ENCODE data around the gene CIB1.

CIB1 gene

GRCh38 chr15:90239371-90239770 lies 5.6 kb upstream of the CIB1 start:
- DNase-seq = no peak

DNA sequence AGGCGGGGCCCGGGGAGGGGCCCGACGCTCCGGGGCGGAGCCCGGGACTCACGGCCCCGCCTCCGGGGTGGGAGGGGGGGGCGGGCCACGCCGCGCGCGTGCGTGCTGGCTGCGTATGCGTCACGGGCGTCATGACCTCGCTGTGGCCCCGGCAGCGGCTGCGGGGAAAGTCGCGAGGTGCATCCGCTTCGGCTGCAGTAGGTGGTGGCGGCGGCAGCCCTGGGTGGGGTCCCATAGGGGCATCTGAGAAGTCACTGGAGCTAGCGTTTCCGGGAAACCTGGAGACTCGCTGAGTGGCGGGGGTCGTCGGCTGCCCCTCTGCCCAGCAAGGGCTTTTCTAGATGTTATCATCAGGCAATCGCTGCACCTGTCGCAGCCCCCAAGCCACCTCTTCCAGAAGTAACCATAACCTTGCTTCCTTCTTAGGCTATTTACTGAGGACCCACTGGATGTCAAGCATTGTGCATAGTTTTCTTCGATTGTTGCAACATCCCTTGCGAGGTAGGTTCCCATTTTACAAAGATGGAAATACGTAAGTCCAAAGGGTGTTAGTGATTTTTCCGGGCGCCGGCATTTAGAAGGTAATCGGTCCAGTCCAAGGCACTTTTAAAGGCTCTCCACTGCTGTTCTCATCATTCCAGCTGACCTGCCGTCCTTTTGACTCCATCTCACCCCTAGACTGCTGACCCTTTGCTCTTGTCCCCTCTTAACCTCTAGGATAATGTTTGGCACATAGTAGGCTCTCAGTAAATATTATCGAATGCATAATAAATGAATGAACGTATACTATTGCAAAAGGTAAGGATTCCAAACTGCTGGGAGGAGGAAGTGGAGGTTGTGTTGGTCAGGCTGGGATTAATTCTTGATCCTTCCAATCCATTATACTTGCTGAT lies 601 bp upstream of the CIB1 start, which contains the start of gene GDPGP1:
TSS of gene GDPGP1 (plus strand) at position 114 of the 893 bp plus-strand sequence. CDS start 6,700 bp downstream, outside the sequence.
- DNase-seq = peak; percentile 95 to 96

- no peak for DNase-seq
Measured at GRCh38 chr15:90232941-90233386, 777 bp downstream of the CIB1 start.

DNA sequence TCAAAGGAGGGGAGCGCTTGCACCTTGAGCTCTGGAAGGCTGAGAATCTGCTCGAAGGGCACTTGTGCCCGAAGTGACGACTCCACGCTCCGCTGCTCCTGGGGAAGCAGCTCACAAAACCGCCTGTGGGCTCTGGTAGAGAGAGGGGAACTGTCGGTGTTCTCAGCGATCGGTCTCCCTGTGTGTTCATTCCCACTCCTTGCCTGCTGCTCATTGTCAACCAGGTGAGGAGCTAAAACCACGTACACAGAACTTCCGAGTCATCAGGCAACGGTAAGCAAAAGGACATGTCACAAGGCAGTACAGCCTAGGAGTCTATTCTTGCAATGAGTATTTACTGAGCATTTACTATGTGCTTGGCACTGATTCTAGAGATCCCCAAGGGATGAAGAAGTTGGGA lies 1.5 kb downstream of the CIB1 start:
- peak in 1 of 2 donors; percentile 35 for DNase-seq

- peak; percentile 91 for DNase-seq
Measured at GRCh38 chr15:90231028-90232017, 2.4 kb downstream of the CIB1 start.

- no peak for DNase-seq
Measured at GRCh38 chr15:90230610-90231009, 3.1 kb downstream of the CIB1 start.

GRCh38 chr15:90230071-90230494 lies 3.7 kb downstream of the CIB1 start:
- no peak for DNase-seq

GRCh38 chr15:90228960-90229359 lies 4.8 kb downstream of the CIB1 start:
- DNase-seq = no peak

GRCh38 chr15:90227816-90228772 lies 5.6 kb downstream of the CIB1 start:
- no peak for DNase-seq

GRCh38 chr15:90227336-90227735 lies 6.4 kb downstream of the CIB1 start:
- DNase-seq = no peak

DNA sequence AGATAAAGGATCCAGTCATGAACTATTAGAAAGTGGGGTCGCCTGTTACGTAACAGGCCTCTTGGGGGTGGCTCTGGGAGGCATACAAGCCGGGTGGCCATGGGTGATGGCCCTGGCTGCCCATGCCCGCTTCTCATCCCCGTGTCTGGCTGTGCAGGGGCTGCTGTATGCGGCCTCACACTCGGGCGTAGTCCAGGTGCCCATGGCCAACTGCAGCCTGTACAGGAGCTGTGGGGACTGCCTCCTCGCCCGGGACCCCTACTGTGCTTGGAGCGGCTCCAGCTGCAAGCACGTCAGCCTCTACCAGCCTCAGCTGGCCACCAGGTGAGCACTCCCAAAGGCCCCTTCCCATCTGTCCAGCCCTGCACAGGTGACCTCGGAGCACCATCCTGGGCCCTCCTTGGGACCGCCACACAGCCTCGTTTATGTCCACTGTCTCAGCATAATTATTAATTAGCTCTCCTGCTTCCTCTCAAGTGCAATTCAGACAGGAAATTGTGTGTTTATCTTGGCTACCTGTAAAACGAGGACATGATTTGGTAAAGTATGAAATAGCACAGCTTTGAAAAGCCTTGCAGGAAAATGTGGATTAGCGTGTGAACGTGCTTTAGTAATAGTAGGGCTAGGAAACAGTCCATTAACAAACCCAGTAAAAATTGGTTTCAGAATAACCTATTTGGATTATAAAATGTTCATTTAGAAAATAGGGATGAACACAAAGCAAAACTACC lies 8.1 kb downstream of the CIB1 start:
- no peak for DNase-seq

GRCh38 chr15:90225047-90225446 lies 8.7 kb downstream of the CIB1 start:
- no peak for DNase-seq

DNA sequence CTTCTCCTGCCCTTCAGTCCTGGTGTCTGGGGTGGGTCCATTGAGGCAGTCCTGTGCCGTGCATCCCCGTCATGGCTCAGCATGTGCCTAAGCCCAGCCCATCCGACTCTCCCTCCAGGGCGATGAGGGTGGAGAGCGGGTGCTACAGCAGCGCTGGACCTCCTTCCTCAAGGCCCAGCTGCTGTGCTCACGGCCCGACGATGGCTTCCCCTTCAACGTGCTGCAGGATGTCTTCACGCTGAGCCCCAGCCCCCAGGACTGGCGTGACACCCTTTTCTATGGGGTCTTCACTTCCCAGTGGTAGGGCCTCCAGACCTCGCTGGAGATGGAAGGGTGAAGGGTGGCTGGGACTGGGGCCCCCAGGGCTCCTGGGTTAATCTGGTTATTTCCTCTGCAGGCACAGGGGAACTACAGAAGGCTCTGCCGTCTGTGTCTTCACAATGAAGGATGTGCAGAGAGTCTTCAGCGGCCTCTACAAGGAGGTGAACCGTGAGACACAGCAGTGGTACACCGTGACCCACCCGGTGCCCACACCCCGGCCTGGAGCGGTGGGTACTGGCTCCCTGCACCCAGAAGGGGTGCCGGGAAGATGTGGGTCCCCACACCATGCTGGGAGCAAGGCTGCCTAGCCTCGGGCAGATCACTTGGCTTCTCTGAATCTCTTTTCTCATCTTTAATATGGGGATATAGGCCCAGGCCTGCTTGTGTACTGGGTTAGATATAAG lies 10.1 kb downstream of the CIB1 start:
- DNase-seq = no peak

GRCh38 chr15:90222547-90222946 lies 11.2 kb downstream of the CIB1 start:
- DNase-seq = no peak

GRCh38 chr15:90221246-90221900 lies 12.4 kb downstream of the CIB1 start:
- DNase-seq = peak in 1 of 2 donors; percentile 36

DNA sequence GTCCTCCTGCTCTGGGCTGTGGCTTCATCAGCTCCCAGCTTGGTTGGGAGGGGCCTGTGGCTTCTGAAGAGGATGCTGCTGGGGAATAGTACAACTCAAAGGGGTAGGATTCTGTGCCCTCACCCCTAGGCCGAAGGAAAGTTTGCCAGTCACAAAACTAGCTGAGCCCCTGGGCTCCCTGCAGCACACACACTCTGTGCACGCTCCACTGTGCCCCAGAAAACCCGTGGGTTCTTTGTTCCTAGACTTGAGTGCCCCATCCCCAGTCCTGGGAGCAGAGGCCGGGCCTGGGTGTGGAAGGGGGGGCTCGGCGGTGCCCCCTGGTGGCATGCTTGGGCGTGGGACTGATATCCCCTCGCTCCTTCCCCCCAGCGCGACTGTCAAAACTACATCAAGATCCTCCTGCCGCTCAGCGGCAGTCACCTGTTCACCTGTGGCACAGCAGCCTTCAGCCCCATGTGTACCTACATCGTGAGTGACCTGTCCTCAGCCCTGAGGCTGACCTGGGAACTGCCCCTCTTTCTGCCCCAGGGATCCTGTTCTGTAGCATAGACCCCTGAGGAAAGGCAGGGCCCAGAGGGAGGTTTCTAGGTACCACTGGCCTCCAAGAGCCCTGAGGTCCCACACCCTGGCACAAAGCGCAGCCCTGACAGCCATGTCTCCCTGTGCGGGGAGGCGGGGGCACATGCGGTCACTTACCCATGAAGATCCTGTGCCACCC lies 14.2 kb downstream of the CIB1 start:
- DNase-seq = peak; percentile 48 to 60

DNA sequence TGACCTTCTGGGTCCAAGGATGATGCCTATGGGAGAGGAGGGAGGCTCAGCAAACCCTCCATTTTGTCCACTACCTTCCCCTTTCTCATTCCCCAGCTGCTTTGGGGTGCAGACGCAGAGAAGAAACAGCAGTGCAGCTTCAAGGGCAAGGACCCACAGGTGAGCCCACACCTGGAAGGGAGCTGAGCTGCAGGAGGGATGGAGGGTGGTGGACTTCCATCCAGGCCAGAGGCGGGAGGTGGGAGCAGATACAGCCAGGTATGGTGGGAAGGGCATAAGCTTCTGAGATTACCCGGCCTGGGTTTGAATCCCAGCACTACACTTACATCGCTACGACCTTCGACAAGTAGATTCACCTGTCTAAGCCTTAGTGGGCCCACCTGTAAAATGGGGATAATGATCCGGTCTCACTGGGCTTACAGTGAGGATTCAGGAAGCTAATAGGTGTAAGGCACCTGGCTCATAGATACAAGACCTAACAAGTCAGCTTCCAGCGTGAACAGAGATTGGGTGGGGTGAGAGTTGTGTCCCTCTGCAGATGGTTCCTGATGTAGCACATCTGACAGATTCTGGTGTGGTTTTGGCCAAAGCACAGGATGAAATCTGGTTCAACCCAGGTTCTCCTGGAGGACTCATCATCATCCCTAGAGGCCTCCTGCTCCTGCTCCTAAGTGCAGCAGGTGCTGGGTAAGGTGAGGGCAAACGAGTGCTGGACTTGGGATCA lies 15.9 kb downstream of the CIB1 start:
- DNase-seq = no peak

GRCh38 chr15:90214553-90215196 lies 19.1 kb downstream of the CIB1 start:
- no peak for DNase-seq

Data from CD4-positive, alpha-beta T cell treated with Interferon alpha-2 for 1 hour (primary cell).